ENCODE measurements around the gene POLR3K.

Gene POLR3K

DNA sequence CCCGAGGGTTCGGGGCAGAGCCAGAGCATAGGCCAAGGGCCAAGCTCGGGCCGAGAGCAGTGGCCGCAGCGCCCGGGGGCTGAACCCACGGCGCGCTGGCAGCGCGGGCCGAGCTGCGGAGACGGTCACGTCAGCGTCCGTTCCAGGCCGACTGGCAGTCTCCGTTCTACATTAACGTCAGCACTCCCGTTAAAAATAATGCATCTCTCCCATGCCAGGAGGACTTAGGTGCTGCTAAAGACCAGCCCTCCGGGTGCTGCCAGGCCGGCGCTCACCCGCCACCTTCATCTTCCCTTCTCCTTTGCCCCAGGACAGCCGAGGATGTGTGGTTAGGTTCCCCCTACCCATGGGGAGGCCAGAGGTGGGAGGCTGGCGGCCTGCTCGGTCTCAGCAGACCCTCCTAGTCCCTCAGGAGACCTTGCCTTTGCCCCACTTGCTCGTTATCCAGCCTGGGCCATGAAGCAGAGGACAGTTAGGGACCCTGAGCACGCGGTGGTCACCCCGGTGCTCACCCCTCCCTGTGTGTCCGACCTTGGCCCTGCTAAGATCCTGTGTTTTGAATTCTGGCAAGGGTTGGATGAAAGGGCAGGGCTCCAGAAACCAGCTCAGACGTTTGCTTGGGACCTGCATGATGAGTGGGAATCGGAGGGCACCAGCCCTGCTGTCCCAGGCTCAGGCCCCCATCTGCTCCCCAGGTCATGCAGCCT is 25.2 kb upstream of the POLR3K start:
- DNase-seq = no peak

- DNase-seq = peak in 1 of 2 experiments; percentile 74
Measured at GRCh38 chr16:77807-78443, 24.5 kb upstream of the POLR3K start, which contains the start of gene MPG. MPG (plus strand) TSS chr16:78225; CDS start chr16:78310, 85 bp downstream.

- peak in 1 of 2 experiments; percentile 43 for DNase-seq
Measured at GRCh38 chr16:77273-77806, 23.9 kb upstream of the POLR3K start.

- DNase-seq = no peak
Measured at GRCh38 chr16:76535-77272, 23.3 kb upstream of the POLR3K start.

DNA sequence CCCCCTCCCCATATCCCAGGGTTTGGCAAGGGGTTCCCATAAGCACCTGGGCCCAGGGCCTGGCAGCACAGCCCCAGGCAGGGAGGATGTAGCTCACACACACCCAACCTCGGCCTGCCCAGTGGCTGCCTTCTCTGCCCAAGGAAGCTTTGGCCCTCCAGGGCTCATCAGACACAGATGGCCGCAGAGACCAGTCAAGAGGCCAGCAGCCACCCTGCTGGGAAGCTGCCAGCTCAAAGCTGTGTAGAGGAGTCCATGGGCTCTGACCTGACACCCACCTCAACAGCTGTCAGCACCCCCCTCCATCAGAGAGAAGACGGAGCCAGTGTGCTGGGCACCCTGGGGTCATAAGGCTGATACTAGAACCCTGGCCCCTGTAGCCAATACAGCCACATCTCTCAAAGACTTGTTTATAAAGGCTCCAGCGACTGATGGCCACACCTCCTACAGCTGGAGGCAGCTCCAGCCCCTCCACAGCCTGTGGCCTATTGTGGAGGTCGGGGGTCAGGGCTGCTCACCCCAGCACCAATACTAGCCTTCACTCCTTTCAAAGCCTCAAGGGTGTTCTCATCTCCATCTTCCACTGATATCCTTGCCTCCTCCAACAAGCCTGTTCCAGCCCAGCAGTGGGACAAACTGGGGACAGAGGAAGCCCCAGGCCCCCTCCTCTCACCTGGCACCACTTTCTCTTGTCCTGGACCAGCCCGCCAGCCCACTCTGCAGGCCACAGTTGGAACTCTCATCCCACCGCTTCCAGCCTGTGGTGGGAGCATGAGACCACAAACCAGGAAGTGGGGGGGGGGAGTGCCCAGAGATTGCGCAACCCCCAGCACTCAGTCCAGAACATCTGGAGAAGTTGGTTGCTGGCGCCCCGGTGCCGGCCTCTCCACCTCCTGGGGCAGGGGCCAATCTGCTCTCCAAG is 22.4 kb upstream of the POLR3K start:
- DNase-seq = no peak

DNA sequence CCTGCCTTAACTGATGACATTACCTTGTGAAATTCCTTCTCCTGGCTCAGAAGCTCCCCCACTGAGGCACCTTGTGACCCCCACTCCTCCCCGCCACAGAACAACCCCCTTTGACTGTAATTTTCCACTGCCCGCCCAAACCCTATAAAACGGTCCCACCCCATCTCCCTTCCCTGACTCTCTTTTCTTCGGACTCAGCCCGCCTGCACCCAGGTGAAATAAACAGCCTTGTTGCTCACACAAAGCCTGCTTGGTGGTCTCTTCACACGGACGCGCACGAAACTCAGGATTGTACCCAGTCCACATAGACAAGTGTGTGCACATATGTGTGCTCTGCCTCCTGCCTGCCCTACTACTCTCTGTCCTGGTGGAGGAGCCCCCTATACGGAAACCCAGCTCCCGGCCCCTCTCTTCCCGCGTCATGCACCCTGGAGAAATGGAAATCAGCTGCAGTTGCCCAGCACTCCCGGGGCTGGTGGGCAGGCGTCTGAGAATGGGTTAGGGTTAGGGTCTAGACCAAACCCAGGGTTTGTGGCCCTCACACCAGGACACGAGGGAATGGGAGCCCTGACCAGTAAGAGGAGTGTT is 21.4 kb upstream of the POLR3K start:
- no peak for DNase-seq

GRCh38 chr16:74051-74746 is 20.8 kb upstream of the POLR3K start:
- DNase-seq = no peak

GRCh38 chr16:72561-73548 is 19.4 kb upstream of the POLR3K start, which contains the start of gene RHBDF1:
RHBDF1 (minus strand) TSS chr16:72631; CDS start chr16:65015, 7,616 bp downstream.
- no peak for DNase-seq

DNA sequence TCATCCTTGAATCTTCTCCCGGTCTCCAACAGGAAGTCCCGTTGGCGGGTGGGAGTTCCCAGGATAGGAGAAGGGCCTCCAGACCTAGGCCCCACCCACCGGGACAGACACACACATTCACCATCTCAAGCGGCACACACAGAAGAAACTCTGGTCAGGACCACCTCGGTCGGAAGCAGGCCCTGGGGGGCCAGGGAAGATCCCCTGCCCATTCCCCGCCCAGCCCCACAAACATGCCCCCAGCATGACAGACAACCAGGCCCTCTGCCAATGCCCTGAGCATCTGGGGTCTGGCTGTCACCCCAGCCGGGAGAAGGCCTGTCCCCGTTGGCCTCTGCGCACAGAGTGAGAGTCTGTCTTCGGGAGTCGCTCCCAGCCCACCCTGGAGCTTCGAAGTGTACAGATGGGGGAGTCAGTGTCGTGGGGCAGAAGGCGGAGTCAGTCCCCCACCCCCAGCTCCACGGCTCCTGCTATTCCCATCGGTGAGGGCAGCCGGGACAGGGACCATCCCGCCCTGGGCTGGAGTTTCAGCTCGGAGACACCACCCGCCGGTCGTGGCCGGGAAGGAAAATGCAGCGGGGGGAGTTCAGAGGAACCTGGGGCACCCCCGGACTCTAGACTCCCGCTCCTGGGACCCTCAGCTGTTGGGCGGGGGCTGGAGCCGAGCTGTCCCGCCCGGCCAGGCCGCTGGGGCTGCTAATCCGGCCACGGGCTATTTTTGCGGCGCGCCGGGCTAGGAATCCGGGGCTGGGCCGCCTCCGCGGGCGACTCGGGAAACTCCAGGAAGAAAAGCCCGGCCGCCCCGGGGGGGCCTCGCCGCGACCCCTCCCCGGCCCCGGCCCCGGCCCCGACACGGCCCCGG is 18.4 kb upstream of the POLR3K start:
- peak; percentile 43 to 73 for DNase-seq

- DNase-seq = no peak
Measured at GRCh38 chr16:71210-71539, 17.8 kb upstream of the POLR3K start.

DNA sequence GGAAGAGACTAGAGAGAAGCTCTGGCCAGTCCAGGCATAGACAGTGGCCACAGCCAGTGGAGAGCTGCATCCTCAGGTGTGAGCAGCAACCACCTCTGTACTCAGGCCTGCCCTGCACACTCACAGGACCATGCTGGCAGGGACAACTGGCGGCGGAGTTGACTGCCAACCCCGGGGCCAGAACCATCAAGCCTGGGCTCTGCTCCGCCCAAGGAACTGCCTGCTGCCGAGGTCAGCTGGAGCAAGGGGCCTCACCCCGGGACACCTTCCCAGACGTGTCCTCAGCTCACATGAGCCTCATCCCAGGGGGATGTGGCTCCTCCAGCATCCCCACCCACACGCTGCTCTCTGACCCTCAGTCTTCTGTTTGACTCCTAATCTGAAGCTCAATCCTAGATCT is 15.8 kb upstream of the POLR3K start:
- no peak for DNase-seq

- DNase-seq = no peak
Measured at GRCh38 chr16:67884-68789, 14.7 kb upstream of the POLR3K start.

DNA sequence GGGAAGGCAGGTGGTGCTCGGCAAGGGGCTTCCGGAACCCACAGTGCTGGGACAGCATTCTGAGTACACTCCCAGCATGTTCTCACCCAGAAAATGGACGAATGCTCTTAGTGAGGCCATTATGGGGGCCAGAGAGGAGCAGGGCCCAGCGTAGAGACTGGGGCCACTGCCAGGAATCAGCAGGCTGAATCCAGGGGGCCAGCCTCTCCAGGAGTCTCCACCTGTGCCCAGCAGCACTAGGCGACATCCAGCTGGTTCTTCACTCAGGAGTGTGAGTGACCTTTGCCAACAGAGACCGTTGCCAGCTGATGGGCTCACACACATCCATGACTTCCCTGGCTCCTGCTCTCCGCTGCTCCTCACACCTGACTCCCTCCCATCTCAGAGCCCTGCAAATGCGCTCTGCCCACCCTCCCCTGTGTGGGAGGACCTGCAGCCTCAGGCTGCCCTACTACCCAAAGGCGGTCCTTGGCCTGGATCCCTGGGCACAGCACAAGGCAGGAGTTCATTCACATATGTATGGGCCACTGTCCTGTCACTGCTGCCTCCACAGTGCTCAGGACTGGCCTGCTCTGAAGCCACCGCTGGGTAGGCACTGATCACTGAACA is 13.9 kb upstream of the POLR3K start:
- DNase-seq = no peak

DNA sequence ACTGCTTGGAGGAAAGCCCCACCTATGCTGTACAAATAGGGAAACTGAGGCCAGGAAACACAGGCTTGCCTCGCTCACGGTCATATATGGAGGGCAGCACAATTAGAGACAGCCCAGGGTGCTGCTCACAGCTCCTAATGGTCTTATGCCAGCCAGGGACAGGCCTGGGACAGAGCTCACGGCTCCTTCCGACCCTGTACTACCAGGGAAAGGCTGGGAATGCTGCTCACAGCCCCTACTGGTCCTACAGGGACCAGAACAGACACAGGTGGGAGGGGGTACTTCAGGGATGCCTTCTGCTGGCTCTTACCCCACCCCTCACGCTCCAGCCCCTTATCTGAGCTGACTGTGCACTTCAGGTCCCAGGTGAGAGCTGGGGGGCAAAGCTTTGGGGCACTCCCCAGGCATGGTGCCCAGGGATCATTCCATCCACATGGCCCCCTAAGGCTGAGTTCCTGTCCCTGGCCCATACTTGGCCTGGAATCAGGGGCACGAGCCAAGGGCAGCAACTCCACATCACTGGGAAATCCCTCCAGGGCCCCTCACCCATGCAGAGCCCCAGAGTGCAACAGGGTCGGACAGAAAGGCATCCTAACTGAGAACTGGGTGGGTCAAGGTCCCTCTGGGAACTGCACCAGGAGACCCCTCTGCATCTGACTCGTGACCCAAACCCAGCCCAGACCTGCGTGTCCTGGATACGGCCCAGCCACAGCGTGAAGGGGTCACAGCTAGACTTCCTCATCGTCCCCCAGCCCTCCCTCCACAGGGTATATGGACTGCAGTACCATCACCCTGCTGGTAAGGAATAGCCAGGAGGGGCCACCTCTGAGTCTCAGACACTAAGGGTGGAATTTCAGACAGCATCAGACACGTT is 13.1 kb upstream of the POLR3K start:
- no peak for DNase-seq

DNA sequence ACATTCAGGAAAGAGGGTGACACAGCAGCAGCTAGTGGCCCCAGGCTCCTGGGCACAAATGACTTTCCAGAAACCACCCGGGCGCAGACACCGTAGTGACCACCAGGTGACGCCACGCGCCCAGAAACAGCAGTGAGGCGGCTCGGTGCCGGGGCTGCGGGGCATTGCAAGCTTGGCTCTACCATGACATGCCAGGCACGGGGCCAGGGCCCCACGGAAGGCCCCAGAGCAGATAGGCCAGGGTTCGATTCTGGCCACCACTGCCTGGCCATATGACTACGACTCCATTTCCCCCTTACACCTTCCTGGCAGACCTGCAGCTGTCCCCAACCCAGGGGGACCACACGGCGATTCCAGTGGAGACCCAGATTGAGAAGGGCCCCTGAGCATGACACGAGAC is 12.3 kb upstream of the POLR3K start:
- peak in 1 of 2 experiments; percentile 76 for DNase-seq

DNA sequence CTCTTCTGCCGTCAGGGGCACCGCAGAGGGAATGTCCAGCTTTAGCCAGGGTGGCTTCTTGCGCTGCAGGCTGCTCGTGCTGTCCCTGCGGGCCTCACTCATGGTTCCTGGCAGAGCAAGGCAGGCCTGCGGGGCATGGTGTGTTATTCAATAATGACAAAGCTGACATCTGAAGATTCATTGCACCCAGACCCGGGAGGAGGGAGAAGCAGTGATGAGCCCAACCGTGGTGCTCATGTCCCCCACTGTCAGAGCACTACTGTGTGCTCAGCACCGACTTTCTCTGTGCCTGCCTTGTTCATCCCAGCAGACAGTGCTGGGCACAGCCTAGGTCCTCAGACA is 11.5 kb upstream of the POLR3K start:
- no peak for DNase-seq

Data from NCI-H526 (cell line).